GM21381 (cell line): ENCODE measurements around the gene OGFOD3.
"Not testable (repeated sequence)": the region's sequence is repeated elsewhere in the genome, so short reads cannot be mapped to it uniquely, and the experiment has no call there.

ENCODE experiments used
- ATAC-seq: cut with Tn5 transposase; IDR thresholded peaks from one replicate; pipeline ENCODE4 v1.9.1; 2021; ENCODE audit warnings: mild to moderate bottlenecking, moderate library complexity; ENCODE audit not compliant: unreplicated experiment

OGFOD3 gene

GRCh38 chr17:82359451-82360074 lies 58.8 kb downstream of the OGFOD3 start:
- ATAC-seq, result not testable (repeated sequence)

DNA sequence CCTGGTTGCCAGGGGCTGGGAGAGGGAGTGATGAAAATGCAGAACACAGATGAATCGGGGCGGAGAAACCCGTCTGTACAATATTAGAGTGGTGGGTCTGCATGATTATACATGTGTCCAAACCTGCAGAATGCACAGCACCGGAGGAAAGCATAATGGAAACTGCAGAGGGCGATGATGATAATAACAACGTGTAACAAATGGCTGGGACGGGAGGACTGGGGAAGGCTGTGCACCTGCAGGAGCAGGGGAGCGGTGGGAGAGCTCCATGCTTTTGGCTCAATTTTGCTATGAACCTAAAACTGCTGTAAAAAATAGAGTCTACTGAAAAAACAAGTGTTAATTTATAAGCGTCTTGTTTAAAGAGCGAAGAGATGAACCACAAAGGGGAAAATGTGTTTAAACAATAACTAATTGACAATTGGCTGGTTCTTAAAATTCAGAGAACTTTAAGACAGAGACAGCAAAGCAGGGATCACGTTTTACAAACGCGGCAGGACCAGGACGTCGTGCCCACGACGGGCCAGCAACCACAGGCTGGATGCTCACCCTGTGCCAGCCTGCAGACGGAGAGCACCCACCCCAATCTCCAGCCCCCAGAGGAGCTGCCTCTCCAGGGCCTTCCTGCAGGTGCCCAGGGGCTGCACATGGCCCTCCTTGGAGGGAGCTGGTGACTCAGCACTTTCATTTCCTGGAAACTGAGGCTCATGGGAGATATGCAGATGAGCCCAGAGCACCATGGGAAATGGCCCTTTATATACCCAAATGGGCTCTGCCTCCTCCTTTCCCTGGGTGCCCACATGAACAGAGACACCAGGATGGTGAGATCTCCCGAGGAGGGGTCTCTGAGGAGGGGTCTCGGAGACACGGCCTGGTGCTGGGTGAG lies 59.7 kb downstream of the OGFOD3 start, which contains the start of gene TEX19:
TEX19 (plus strand) TSS at position 783 of the 886 bp plus-strand sequence. CDS start 2,904 bp downstream, outside the sequence.
- ATAC-seq, result no peak

DNA sequence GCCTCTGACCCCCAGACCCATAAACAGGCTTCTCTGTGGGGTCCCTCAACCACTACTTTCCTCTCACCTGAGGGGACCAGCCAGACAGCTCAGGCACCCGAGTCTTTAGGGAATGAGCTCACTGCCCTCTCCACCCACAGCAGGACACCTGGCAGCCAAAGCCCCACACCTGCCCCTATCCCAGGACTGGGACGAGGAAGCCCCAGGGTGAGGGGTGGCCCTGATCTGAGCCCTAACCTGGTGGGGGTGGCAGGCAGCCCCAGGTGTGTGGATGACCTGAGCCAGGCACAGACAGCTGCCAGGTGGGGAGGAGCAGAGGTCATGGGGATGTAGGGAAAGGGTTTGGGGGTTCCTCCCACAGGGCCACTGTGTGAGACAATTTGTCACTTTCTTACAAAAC lies 61.0 kb downstream of the OGFOD3 start:
- no peak for ATAC-seq

GRCh38 chr17:82356845-82357355 lies 61.5 kb downstream of the OGFOD3 start:
- ATAC-seq, result no peak

- no peak for ATAC-seq
These were observed 62.5 kb downstream of the OGFOD3 start for GRCh38 chr17:82355770-82356427.

DNA sequence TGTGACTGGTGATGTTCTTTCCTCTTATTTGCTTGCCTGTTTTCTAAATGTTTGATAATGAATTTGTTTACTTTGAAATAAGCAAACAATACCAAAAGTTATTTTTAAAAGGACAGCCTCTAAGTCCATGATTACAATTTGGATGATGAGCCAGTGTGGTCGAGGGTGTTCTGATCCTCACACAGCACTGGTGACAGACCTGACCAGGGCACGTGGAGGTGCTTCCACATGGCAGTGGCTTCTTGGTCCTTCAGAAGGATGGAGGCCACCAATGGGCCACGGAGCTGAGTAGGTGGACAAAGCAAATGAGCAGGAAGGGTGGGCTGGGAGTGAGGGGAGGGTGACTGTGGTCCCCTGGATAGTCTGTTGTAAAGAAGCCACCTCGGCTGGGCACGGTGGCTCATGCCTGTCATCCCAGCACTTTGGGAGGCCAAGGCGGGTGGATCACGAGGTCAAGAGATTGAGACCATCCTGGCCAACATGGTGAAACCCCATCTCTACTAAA lies 63.5 kb downstream of the OGFOD3 start:
- no peak for ATAC-seq

DNA sequence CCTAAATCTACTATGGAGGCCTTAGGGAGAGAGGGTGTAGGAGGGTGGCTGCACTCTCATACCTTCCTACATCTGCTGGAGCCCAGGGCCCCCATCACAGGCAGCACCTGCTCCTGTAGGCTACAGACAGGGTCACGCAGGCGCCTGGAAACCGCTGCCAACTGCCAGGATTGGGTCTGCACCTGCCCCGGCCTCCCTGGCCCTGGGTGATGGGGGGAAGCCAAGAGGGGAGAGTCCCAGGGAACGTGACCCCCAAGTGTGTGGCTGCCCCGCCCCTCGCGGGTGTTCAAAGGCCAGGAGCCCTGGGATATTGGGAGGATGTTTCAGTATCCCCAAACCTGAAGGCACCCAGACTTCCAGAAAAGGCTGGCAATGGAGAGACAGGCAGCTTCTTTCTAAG lies 64.9 kb downstream of the OGFOD3 start:
- no peak for ATAC-seq

- peak; percentile 46 for ATAC-seq
These were observed 66.5 kb downstream of the OGFOD3 start for GRCh38 chr17:82351713-82352488.

DNA sequence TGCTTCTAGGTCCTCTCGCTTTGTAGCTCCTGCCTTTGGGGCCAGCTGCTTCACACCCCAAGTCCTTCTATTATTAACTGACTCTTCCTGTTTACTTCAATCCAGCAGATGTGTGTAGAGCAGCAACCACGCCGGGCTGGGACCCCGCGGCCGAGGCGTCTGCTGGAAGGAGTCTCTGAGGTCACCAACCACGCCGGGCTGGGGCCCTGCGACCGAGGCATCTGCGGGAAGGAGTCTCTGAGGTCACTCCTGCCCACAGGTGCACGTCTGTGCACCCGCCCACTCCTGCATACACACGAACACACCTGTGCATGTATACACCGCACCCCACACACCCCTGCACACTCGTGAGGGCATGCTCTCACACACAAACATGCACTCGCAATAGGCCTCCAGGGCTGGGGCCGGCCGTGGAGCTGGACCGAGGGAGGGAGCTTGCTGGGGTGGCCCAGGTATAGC lies 67.1 kb downstream of the OGFOD3 start:
- peak; percentile 54 for ATAC-seq

DNA sequence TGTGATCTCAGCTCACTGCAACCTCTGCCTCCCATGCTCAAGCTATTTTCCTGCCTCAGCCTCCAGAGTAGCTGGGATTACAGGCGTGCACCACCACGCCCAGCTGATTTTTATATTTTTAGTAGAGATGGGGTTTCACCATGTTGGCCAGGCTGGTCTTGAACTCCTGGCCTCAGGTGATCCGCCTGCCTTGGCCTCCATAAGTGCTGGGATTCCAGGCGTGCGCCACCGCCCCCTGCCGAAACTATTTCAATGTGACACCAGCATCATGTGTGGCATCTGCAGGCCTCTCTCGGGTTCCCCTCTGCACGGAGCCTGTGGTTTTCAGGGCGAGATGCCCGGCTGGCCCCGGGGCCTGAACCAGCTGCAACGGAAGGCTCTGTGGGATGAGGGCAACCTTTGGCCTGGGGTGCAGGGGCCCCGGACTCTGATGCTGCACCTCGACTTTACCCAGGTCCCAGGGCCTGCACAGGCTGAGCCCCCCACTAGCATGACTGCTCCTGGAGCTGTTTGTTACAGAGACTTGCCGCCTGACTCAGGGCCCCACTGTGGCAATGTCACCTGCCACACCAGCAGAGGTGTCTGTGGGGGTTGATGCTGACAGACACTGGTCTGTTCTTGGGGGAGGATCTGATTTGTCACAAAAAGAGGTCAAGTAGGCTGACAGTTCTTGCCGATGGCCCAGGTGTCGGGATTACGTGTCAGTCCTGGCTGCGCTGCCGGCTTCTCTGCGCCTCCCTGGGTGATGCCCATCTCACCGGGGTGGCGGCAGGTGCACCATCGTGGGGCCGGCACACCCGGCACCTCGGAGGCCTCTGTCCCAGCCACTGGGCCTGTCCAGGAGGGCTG lies 68.0 kb downstream of the OGFOD3 start:
- ATAC-seq, result no peak

DNA sequence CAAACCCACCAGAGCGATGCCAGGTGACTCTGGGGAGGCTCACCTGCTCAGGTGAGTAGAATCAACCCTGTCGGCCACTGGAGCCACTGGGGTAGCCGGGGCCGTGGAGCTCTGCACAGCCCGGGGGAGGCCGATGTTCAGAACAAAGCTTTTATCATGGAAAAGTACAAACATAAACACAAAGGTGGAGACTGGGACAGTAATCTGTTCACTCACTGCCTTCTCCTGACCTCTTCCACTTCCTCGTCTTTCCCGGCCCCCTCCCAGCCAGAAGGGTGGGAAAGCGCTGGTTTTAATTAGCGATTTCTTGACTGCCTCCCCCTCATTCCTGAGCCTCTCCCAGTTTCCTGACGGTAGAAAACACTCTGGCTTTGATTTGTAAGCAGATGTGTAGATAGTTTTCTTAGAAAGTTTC lies 69.1 kb downstream of the OGFOD3 start:
- ATAC-seq, result no peak

- no peak for ATAC-seq
These were observed 69.5 kb downstream of the OGFOD3 start for GRCh38 chr17:82348866-82349265.

- no peak for ATAC-seq
These were observed 70.0 kb downstream of the OGFOD3 start for GRCh38 chr17:82348434-82348833.

DNA sequence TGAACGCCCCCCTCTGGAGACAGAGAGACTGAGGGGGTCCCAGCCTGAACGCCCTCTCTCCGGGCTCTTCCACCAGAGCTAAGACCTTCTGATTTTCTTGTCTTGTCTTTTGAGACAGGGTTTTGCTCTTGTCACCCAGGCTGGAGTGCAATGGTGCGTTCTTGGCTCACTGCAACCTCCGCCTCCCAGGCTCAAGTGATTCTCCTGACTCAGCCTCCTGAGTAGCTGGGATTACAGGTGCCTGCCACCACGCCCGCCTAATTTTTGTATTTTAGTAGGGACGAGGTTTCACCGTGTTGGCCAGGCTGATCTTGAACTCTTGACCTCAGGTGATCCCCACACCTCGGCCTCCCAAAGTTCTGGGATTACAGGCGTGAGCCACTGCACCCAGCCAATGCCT lies 70.4 kb downstream of the OGFOD3 start:
- ATAC-seq, result not testable (repeated sequence)

- ATAC-seq, result no peak
These were observed 71.8 kb downstream of the OGFOD3 start for GRCh38 chr17:82346342-82347300.

GRCh38 chr17:82345151-82345976 lies 73.0 kb downstream of the OGFOD3 start:
- no peak for ATAC-seq

DNA sequence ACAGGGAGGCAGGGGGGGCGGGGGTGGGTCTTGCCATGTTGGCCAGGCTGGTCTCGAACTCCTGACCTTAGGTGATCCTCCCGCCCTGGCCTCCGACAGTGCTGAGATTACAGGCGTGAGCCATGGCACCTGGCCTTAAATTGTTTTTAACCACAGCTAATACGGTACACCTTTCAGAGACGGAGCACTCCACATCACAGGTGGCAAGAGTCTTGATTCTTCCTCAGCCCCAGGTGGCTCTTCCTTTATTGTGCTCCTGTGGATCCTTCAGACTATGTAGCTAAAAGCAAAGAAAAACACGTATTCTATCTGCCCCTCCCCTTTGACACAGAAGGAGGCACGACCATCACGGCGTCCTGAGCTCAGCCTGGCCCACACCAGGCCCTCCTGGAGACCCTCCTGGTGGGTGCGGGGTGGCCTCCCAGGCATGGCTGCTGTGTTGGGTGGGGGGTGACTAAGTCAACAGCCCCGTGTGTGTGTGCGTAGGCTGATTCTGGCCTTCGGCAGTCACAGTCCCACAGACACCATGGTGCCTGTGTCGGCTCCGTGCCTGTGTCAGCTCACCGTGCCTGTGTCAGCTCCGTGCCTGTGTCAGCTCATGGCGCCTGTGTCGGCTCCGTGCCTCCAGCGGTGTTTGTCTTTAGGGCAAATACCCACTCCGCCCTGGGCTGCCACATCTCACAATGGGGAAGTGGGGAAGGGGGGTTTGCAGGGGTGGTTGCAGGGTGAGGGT lies 74.0 kb downstream of the OGFOD3 start:
- ATAC-seq, result no peak
